HG02678 (cell line): Measurements from ENCODE around the gene PPP4R3B.
A peak's percentile ranks its signal among the peaks of the same experiment; 100 is the strongest.
"Not testable (repeated sequence)": the region's sequence is repeated elsewhere in the genome, so short reads cannot be mapped to it uniquely, and the experiment has no call there.

Experiments used
- ATAC-seq: cut with Tn5 transposase; IDR thresholded peaks from one replicate; pipeline ENCODE4 v1.9.1; 2021; ENCODE audit warnings: mild to moderate bottlenecking, moderate library complexity; ENCODE audit not compliant: unreplicated experiment

PPP4R3B gene

DNA sequence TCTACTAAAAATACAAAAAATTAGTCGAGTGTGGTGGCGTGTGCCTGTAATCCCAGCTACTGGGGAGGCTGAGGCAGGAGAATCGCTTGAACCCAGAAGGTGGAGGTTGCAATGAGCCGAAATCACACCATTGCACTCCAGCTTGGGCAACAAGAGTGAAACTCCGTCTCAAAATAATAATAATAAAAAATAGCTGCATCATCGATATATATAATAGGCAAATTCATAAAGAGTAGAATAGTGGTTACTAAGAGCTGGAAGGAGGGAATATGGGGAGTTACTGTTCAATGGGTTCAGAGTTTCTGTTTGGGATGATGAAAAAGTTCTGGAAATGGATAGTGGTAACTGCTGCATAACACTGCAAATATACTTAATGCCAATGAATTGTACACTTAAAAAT, 20.6 kb downstream of the PPP4R3B start:
- not testable (repeated sequence) for ATAC-seq

DNA sequence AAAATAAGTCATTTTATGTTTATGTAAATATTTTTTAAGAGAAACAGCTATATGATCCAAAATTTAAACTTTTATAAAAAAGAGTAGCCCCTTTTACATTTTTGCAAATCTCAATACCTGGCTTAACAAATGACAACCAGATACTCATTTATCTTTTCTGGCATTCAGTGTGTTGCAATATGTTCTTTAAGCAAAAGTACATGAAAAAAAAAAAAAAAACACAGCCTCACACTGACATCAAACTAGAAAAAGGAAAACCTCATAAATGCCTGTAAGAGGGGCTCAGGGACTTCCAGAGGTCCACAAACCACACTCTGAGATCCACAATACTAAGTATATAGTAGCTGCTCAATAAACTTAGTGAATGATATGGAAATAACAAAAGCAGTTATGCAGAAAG, 21.9 kb downstream of the PPP4R3B start:
- no peak for ATAC-seq

DNA sequence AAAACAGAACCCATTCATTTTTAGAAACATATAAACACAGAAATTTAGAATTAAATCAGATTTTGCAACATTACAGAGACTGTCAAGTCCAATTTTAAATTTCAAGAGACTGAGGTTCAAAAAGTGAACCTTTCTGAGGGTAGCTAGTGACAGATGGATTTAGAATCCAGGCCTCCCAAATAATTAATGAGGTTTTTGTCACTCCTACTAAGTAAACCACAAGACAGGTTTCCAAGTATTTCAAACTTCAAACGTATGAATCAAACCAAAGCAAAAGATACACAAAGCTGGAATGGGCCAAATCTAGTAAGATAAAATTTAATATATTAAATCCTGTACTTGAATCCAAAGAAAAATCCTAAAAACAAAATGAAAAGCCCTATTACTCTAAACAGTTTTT, 25.3 kb downstream of the PPP4R3B start:
- ATAC-seq: no peak

DNA sequence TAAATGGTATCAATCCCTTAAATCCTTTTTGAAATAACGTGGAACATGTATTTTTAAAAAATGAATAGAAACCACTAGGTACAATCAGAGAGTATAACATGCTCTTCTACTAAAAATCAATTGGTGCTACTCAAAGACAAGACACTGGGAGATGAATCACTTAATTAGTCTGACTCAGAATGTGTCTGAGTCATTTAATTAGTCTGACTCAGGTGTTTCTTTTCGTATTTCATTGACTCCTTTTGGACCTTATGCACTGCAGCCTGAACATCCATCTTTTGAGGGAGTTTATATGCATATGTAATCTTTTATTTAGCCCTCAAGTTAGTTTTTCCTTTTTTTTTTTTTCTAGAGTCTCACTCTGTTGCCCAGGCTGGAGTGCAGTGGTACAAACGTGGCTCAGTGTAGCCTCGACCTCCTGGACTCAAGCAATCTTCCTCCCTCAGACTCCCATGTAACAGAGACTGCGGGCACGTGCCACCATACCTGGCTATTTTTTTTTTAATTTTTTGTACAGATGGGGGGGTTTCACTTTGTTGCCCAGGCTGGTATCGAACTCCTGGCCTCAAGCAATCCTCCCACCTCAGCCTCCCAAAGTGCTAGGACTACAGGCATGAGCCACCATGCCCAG, 26.5 kb downstream of the PPP4R3B start:
- peak; percentile 67 for ATAC-seq

DNA sequence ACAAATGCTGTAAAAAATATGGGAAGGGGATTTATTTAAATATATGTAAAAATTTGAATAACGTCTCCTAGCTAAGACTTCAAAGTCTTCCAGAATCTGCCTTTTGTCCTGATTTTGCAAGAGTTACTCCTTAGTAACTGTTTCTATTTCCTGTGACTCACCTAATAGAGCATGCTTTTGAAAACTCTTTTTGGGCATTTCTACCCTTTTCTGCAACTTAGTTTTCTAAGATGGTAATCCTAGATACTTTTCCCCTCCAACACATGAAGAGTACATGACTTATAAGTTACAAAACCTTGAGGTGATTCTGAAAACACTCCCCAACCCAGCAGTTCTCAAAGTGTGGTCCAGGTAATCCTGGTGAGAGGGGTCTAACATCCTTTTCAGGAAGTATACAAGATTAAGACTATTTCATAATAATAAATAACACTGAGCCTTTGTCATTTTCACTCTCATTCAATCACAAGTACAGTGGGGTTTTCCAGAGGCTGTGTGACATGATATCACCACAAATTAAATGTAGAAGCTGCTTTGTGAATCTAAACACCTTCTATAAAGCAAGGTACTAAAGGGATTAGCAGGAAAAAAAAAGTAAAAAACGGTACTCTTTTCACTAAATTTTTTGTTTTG, 31.9 kb downstream of the PPP4R3B start:
- ATAC-seq: no peak

DNA sequence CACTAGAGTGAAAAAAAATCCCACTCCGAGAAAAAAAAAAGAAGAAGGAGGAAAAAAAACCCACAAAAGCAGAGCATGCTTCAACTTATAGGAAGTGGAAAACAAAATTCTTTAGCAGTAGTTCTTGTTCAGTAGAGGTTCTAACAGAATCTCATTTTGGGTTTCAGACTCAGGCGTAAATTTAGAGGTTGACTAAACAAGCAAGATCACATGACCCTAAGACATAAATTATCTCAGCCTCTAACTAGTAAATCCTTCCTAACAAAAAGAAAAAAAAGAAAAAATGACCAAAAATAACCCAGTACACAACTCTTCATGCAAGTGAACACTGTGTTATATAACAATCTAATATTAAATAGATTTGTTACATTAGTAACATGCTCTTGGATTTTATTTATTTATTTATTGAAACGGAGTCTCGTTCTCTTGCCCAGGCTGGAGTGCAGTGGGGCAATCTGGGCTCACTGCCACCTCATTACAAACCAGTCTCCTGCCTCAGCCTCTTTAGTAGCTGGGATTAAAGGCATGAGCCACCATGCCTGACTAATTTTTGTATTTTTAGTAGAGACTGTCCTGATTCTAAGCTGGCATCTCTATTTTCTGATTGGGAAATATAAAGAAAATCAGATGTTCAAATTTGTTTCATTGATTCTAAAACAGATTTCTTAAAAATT, 35.4 kb downstream of the PPP4R3B start:
- ATAC-seq: no peak

DNA sequence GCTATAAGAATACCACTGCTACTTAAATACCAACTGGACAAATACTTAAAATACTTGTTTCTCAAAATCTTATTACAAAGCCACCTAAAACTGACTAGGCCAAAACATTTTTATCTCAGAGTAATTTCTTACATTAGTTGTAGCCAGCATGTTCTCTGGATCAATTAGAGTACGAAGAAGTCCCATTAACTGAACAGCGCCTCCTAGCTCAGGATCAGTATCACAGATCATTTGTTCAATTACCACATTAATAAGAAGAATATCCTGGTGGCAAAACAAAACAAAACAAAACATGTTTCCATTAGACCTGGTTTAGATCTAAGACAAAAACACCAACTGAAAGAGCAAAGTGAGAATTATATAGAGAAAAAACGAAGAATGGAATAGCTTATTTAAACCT, 36.0 kb downstream of the PPP4R3B start:
- no peak for ATAC-seq

DNA sequence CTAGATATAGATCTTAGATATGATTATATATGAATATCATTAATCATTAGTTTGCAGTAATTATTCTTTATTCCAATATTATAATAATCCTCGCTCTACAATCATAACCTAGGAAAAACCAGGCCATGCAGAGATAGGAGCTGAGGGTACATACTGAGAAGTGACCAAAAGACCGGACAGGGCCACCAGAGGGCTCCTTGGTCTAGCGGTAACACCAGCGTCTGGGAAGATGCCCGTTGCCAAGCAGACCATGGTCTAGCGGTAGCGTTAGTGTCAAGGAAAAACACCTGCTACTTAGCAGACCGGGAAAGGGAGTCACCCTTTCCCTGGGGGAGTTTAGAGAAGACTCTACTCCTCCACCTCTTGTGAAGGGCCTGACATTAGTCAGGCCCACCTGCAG, 48.4 kb downstream of the PPP4R3B start:
- not testable (repeated sequence) for ATAC-seq

DNA sequence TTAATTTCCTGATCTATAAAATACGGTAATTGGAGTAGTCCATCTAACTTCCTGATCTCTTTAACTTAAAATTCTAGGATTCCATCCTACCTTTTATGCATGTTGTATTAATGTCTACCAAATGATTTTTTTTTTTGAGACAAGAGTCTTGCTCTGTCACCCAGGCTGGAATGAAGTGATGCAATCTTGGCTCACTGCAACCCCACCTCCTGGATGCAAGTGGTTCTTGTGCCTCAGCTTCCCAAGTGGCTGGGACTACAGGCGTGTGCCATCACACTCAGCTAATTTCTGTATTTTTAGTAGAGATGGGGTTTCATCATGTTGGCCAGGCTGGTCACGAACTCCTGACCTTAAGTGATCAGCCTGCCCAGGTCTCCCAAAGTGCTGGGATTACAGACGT, 50.1 kb downstream of the PPP4R3B start:
- ATAC-seq: no peak

DNA sequence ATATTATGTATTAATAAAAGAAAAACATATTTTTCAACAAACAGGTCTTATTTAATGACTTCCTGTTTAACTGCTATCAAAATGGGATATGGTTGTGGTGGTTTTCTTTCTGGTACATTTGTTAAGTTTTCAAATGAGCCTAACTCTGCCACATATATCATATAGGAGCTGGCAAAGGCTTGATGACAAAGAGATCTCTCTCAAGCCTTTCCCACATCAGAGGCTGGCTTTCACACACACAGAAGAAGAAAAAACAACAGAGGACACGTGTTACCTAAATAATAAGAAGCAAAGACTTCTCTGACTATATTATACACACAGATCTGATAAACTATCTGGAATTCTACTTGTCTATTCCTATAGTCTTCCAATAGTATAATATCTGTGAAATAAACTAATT, 51.8 kb downstream of the PPP4R3B start:
- ATAC-seq: no peak

DNA sequence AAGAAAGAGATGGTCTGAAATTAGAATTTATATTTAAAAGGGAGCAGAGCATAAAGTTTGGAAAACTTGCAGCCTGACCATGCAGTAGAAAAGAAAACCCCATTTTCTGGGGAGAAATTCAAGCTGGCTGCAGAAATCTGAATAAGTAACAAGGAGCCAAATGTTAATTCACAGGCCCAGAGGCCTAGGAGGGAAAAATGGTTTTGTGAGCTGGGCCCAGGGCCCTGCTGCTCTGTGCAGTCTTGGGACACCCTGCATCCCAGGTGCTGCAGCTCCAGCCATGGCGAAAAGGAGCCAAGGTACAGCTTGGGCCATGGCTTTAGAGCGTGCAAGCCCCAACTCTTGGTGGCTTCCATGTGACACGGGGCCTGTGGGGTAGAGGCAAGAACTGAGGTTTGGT, 56.6 kb downstream of the PPP4R3B start:
- no peak for ATAC-seq

DNA sequence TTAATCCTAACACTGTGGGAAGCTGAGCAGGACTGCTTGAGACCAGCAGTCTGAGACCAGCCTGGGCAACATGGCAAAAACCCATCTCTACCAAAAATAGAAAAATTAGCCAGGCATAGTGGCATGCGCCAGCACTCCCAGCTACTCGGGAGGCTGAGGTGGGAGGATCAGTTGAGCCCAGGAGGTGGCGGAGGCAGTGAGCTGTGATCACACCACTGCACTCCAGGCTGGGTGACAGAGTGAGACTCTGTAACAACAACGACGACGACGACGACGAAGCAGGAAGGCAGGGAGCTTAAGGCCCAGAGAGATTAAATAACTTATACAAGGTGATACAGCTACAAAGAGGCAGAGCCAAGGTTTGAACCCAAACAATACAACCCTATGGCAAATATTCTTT, 60.6 kb downstream of the PPP4R3B start:
- no peak for ATAC-seq

DNA sequence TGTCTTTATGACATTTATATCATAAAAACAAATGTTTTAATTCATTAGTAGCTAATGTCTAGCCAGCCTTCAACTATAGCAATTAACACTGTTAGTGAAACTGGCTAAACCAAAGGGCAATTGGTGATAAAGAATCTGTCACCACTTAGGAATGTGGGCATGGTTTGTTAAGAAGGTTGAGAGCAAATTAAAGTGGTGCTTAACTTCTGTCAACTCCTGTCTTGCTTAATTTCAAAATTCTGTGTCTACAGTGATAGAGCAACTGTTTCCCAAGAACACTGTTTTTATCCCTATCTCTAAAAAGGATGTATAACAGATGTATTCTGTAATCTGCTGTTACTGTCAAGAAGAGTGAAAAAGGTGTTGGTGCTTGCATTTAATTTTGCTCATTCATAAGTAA, 61.4 kb downstream of the PPP4R3B start:
- ATAC-seq: no peak

DNA sequence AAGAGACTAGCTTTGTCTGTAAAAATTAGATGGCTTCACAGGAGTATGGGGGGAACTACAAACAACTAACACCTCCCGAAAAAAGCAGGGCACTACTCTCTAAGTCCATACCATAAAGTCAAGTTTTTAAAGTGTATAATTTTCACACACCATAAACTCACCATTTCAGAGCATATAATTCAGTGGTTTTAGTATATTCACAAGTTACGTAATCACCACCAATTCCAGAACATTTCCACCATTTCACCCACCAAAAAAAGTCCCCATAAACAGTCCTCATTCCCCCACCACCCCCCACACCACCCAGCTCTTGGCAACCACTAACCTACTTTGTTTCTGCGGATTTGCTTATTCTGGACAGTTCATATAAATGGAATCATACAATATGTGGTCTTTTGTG, 64.1 kb downstream of the PPP4R3B start:
- no peak for ATAC-seq

DNA sequence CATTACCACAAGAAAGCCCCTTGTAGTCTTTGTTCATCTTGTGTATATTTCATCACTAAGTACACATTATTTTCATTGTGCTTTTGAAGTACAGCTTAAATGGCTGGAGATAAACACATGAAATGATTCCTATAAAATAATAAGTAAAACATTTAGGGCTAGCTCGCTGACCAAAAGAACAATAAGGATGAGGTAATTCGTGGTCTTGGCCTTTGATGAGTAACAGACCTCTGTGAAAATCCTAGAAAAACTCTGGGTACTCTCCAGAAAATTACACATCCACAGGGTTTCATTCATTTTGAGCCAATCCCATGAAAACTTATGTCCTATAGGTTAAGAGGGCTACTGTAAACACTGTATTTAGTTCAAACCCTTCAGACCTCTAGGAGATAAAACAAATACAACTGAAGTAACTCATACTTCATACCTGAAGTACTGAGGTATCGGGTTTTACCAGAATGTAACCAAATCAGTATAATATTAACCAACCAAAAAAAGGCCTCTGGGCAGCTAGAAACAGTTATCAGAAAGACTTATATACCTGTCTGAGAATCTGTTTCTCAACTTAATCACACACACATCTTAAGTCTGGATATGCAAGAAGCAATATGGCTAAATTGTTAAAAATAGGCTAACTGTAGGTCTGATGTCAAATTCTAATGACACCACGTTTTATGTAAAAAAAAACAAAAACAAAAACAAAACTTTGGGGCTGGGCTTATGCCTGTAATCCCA, 66.9 kb downstream of the PPP4R3B start:
- no peak for ATAC-seq

DNA sequence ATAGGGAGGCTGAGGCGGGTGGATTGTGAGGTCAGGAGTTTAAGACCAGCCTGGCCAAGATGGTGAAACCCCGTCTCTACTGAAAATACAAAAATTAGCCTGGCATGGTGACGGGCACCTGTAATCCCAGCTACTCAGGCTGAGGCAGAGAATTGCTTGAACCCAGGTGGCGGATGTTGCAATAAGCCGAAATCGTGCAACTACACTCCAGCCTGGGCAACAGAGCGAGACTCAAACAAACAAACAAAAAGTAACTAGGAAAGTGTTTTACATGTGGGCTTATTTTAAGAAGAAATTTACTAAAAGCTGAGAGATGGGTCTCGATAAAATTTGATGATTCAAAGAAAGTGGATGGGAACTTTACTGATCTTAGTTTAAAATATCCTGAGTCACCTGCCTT, 69.7 kb downstream of the PPP4R3B start:
- not testable (repeated sequence) for ATAC-seq

DNA sequence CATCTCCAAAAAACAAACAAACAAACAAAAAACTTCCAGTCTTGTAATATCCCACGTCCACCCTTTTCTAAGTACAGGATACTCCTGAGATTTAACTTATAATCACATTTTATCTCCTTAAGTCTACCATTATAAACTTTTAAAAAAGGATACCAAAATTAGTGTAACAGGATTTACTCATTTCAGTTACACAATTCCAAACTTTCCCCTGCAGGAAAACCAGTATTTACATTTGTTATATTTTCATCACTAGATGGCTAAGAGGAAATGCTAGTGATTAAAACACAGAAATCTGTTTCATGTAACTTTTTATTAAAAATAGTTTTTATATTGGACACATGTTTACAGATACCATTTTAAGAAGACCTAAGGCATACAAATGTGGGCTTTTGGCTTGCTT, 70.4 kb downstream of the PPP4R3B start:
- ATAC-seq: no peak

DNA sequence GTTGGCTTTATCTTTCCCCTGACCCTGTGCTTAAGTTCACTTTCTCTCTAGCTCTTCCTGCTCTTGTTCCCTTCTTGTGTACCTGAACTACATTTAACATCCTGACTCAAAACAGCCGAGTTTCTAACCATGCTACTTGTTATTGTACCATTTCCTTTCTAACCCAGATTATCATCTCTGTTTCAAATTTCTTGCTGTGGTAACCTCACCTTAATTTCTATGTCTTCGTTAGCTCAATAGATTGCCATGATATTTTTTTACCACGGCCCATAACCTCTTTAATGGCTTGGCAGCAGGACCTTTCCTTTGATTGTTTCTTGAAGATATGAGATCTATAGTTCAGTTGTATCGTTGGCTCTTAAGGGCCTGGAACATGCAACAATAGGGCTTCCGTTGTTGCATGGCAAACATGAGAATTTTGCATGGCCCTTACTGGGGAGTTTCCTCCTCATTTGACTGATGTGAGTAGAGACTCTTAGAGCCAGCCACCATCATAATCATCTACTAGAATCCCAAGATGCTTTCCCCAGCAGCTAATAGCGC, 86.8 kb downstream of the PPP4R3B start:
- no peak for ATAC-seq

DNA sequence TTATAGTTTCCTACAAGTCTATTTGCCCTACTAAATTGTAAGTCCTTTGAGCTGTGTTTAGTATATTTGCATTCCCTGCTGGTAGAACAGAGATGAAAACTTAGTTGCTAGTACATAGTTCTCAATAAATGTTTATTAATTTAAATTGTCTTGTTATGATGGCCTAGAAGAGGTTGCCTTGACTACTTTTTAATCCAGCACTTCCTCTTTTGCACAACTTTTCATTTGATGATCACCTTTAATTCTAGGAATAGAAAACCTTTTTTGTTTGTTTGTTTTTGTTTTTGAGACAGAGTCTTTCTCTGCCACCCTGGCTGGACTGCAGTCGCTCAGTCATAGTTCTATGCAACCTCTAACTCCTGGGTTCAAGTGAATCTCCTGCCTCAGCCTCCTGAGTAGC, 91.2 kb downstream of the PPP4R3B start:
- no peak for ATAC-seq

DNA sequence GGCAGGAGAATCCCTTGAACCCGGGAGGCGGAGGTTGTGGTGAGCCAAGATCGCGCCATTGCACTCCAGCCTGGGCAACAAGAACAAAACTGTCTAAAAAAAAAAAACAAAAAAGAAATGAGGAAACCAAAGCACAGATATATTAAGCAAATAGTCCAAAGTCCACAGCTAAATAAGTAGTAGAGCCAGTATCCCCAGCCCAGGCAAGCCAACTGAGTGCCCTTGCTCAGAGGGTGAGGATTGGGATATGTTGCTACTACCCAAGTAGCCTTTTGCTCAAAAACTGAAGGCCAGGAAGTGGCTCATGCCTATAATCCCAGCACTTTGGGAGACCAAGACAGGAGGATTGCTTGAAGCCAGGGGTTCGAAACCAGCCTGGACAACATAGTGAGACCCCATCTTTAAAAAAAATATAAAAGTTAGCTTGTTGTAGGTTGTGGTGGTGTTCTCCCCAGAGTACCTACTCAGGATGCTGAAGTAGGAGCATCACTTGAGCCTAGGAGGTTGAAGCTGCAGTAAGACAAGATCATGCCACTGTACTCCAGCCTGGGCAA, 92.5 kb downstream of the PPP4R3B start:
- no peak for ATAC-seq
